GM18508 (cell line): Measurements from ENCODE around the gene TRAF3.
"Not testable (repeated sequence)": the region's sequence is repeated elsewhere in the genome, so short reads cannot be mapped to it uniquely, and the experiment has no call there.

Experiments
- ATAC-seq: cut with Tn5 transposase; IDR thresholded peaks from one replicate; pipeline ENCODE4 v1.9.1; 2021; ENCODE audit warnings: moderate number of reproducible peaks; ENCODE audit not compliant: insufficient read depth, unreplicated experiment

TRAF3 gene

GRCh38 chr14:102825307-102826095 lies 48.3 kb downstream of the TRAF3 start:
- no peak for ATAC-seq

- no peak for ATAC-seq
Observed at GRCh38 chr14:102826161-102826560, 48.9 kb downstream of the TRAF3 start.

GRCh38 chr14:102826751-102827675 lies 49.8 kb downstream of the TRAF3 start:
- ATAC-seq: no peak

GRCh38 chr14:102827716-102828115 lies 50.5 kb downstream of the TRAF3 start:
- no peak for ATAC-seq

GRCh38 chr14:102828151-102828550 lies 50.9 kb downstream of the TRAF3 start:
- no peak for ATAC-seq

GRCh38 chr14:102829016-102829548 lies 51.8 kb downstream of the TRAF3 start:
- no peak for ATAC-seq

GRCh38 chr14:102830474-102831045 lies 53.3 kb downstream of the TRAF3 start:
- no peak for ATAC-seq

GRCh38 chr14:102831163-102831804 lies 54.0 kb downstream of the TRAF3 start:
- no peak for ATAC-seq

- no peak for ATAC-seq
Observed at GRCh38 chr14:102833341-102833740, 56.1 kb downstream of the TRAF3 start.

- no peak for ATAC-seq
Observed at GRCh38 chr14:102833991-102834390, 56.7 kb downstream of the TRAF3 start.

- no peak for ATAC-seq
Observed at GRCh38 chr14:102835959-102836358, 58.7 kb downstream of the TRAF3 start.

GRCh38 chr14:102837120-102837519 lies 59.9 kb downstream of the TRAF3 start:
- not testable (repeated sequence) for ATAC-seq

- no peak for ATAC-seq
Observed at GRCh38 chr14:102838501-102838900, 61.3 kb downstream of the TRAF3 start.

- no peak for ATAC-seq
Observed at GRCh38 chr14:102840115-102840514, 62.9 kb downstream of the TRAF3 start.

GRCh38 chr14:102840771-102841528 lies 63.7 kb downstream of the TRAF3 start:
- ATAC-seq: no peak

- no peak for ATAC-seq
Observed at GRCh38 chr14:102848830-102849525, 71.7 kb downstream of the TRAF3 start.

- no peak for ATAC-seq
Observed at GRCh38 chr14:102849526-102850379, 72.5 kb downstream of the TRAF3 start.

- ATAC-seq: no peak
Observed at GRCh38 chr14:102853648-102854047, 76.4 kb downstream of the TRAF3 start.
